ENCODE measurements around the gene MTERF2. TPM values are rescaled to one million over a fixed set of nuclear protein-coding genes. Genes with fewer than 3 reads are reported as not detected.

Gene MTERF2, protein sequence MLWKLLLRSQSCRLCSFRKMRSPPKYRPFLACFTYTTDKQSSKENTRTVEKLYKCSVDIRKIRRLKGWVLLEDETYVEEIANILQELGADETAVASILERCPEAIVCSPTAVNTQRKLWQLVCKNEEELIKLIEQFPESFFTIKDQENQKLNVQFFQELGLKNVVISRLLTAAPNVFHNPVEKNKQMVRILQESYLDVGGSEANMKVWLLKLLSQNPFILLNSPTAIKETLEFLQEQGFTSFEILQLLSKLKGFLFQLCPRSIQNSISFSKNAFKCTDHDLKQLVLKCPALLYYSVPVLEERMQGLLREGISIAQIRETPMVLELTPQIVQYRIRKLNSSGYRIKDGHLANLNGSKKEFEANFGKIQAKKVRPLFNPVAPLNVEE
- polyA plus RNA-seq, result 10 to 100 TPM in 3 of 4 donors, 1 to 10 TPM in 1; 4.9 to 20.8 (median 13.5) TPM
- long read RNA-seq, donor 1, transcript MTERF2-201 (3 exons, 1,790 nt), result minor isoform, 5 of 14 reads
- long read RNA-seq, donor 1, transcript MTERF2-207 (2 exons, 3,235 nt), result major isoform, 8 of 14 reads
- long read RNA-seq, donor 1, partial matches to known transcripts, result 0 of 14 reads
- long read RNA-seq, donor 1, other reads (novel, unspliced or antisense), result 0 of 14 reads
- long read RNA-seq, donor 2, partial matches to known transcripts, result 0 of 1 reads
- long read RNA-seq, donor 2, other reads (novel, unspliced or antisense), result 0 of 1 reads
- long read RNA-seq, donor 3, partial matches to known transcripts, result 0 of 7 reads
- long read RNA-seq, donor 3, other reads (novel, unspliced or antisense), result 0 of 7 reads
- long read RNA-seq, donor 4, result 0 reads
- long read RNA-seq, donor 5, partial matches to known transcripts, result 0 of 1 reads
- long read RNA-seq, donor 5, other reads (novel, unspliced or antisense), result 0 of 1 reads
- long read RNA-seq, donor 6, partial matches to known transcripts, result 0 of 5 reads
- long read RNA-seq, donor 6, other reads (novel, unspliced or antisense), result 0 of 5 reads
- long read RNA-seq, donor 7, result 0 reads
- long read RNA-seq, donor 8, partial matches to known transcripts, result 0 of 1 reads
- long read RNA-seq, donor 8, other reads (novel, unspliced or antisense), result 0 of 1 reads
- long read RNA-seq, donor 9, partial matches to known transcripts, result 0 of 1 reads
- long read RNA-seq, donor 9, other reads (novel, unspliced or antisense), result 0 of 1 reads
- long read RNA-seq, donor 10, transcript MTERF2-207 (2 exons, 3,235 nt), result major isoform, 5 of 11 reads
- long read RNA-seq, donor 10, partial matches to known transcripts, result 0 of 11 reads
- long read RNA-seq, donor 10, other reads (novel, unspliced or antisense), result 0 of 11 reads

DNA sequence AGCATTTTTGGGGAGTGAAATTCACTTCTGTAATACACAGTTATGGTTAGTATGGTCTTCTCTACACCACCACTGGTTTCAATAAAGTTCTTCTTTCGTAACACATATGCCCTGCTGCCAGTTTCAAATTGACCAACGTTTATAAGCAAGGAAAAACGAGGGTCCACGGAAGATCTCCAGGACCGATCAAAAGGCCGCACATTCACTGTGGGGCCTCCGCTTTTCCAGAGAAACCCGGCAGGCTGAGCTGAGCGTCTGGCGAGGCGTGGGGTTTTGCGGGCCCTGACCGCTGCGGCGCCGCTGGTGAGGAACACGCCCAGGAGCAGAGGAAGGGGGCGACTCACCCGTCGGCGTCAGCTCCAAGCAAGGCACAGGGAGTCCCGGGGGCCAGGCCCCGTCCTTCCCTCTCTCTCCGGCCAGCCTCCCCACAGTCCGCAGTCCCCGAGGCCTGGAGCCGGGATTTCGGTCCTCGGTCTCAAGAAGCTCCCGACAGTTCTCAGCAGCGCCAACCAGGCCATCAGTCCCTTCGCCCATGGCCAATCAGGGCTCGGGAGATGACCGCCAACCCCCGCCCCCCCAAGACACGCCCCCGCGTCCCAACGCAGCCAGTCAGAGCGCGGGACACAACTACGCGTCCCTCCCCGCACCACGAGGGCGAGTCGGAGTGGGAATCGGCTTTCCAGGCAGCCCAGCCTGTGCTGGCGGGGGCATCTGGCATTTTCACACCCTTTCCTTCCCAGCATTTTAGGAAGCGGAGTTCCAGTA, at the start of gene MTERF2:
TSS of gene MTERF2 (minus strand) at position 522 of the 765 bp plus-strand sequence. CDS start 8,432 bp downstream, outside the sequence.
- 0 to 1% (median 1%) methylated on average over 47 to 50 of the region's 50 CpGs for WGBS, 3 donors
- H3K4me3 ChIP-seq (ENCODE audit: low read depth in 1 of 3, low read length in 3 of 3), result peak within 1 kb of the TSS; percentile 66 to 87 (median 70)
- no peak for FAIRE-seq
- peak; percentile 96 to 97 for DNase-seq
- no peaks in the 10 kb centered on the region for H3K9me3 ChIP-seq (ENCODE audit: control insufficient read depth in 2 of 2, insufficient read depth in 1 of 2, low read depth in 1 of 2, low read length in 1 of 2)
- peaks cover 6 to 9% (median 8%) of the 10 kb centered on the region in 3 donors for H3K4me1 ChIP-seq (ENCODE audit: control insufficient read depth in 3 of 3, insufficient read depth in 2 of 3, low read depth in 1 of 3, low read length in 2 of 3)
- H3K27me3 ChIP-seq (ENCODE audit: control insufficient read depth in 3 of 3, insufficient read depth in 3 of 3, low read length in 3 of 3), result no peaks in the 10 kb centered on the region
- H3K27ac ChIP-seq (ENCODE audit: low read depth in 1 of 3, low read length in 2 of 3), result peak within 1 kb of the TSS; percentile 38 to 89 (median 83)
- peaks cover 0 to 11% (median 0%) of the 10 kb centered on the region in 3 donors for H3K36me3 ChIP-seq (ENCODE audit: control insufficient read depth in 3 of 3, insufficient read depth in 2 of 3, low read depth in 1 of 3, low read length in 3 of 3)

DNA sequence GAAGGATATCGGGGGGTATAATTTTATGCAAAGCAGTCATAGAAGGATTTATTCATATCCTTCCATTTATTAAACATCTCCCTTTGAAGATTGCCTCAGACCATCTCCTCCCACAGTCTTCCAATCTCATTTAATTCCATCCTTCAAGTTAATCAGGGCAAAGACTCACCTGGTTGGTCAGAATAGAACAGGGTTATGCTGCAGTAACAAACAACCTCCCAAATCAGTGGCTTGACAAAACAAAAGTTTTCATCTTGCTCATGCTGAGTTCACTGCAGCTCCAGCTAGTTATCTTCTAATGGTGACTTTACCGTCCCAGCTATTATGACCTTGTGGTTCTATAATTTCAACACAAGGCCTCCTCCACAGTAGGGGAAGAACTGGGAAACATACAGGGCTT, 48.8 kb upstream of the MTERF2 start:
- WGBS, 3 donors, result 91 to 94% (median 93%) methylated on average over 2 of the region's 2 CpGs
- Histone ChIP-seq H3K27me3 (ENCODE audit: control insufficient read depth in 3 of 3, insufficient read depth in 3 of 3, low read length in 3 of 3) (no peaks in the 10 kb centered on the region), H3K9me3 (ENCODE audit: control insufficient read depth in 2 of 2, insufficient read depth in 1 of 2, low read depth in 1 of 2, low read length in 1 of 2) (peaks cover 0 to 4% of the 10 kb centered on the region in 2 donors), H3K4me1 (ENCODE audit: control insufficient read depth in 3 of 3, insufficient read depth in 2 of 3, low read depth in 1 of 3, low read length in 2 of 3) (peaks cover 0 to 2% (median 0%) of the 10 kb centered on the region in 3 donors), H3K36me3 (ENCODE audit: control insufficient read depth in 3 of 3, insufficient read depth in 2 of 3, low read depth in 1 of 3, low read length in 3 of 3) (no peaks in the 10 kb centered on the region), H3K27ac (ENCODE audit: low read depth in 1 of 3, low read length in 2 of 3) (no peak overlapping the region), H3K4me3 (ENCODE audit: low read depth in 1 of 3, low read length in 3 of 3) (no peak overlapping the region)
- no peak for FAIRE-seq
- DNase-seq, result no peak

DNA sequence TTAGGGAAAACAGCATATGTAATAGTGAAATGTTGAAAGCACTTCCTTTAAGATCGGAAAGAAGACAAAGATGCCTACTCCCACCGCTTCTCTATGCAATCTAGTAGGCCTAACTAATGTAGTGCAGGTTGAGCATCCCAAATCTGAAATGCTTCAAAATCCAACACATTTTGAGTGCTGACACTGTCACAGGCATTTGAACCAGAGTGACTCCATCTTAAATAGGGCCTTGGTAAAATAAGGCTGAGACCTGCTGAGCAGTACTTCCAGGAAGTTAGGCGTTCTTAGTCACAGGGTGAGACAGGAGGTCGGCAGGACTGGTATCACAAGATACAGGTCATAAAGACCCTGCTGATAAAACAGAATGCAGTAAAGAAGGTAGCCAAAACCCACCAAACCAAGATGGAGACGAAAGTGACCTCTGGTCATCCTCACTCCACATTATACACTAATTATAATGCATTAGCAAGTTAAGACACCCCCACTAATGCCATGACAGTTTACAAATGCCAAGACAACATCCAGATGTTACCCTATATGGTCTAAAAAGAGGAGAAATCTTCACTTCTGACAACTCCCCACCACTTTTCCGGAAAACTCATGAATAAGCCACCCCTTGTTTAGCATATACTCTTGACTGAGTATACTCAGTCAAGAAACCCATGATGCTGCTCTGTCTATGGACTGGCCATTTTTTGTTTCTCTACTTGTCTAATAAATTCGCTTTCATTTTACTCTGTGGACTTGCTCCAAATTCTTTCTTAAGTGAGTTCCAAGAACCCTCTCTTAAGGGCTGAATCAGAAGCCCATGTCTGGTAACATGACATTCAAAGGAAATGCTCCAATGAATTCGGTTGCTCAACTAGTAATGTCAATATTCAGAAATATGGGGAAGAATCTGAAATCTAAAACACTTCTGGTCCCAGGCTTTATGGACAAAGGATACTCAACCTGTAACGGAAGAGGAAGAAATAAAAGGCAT, 47.1 kb upstream of the MTERF2 start:
- H3K4me3 ChIP-seq (ENCODE audit: low read depth in 1 of 3, low read length in 3 of 3), result no peak overlapping the region
- H3K9me3 ChIP-seq (ENCODE audit: control insufficient read depth in 2 of 2, insufficient read depth in 1 of 2, low read depth in 1 of 2, low read length in 1 of 2), result peaks cover 0 to 4% of the 10 kb centered on the region in 2 donors
- DNase-seq, result no peak
- no peak for FAIRE-seq
- 86 to 91% (median 86%) methylated on average over 9 of the region's 9 CpGs for WGBS, 3 donors
- no peaks in the 10 kb centered on the region for H3K27me3 ChIP-seq (ENCODE audit: control insufficient read depth in 3 of 3, insufficient read depth in 3 of 3, low read length in 3 of 3)
- no peaks in the 10 kb centered on the region for H3K36me3 ChIP-seq (ENCODE audit: control insufficient read depth in 3 of 3, insufficient read depth in 2 of 3, low read depth in 1 of 3, low read length in 3 of 3)
- peaks cover 0 to 6% (median 0%) of the 10 kb centered on the region in 3 donors for H3K4me1 ChIP-seq (ENCODE audit: control insufficient read depth in 3 of 3, insufficient read depth in 2 of 3, low read depth in 1 of 3, low read length in 2 of 3)
- no peak overlapping the region for H3K27ac ChIP-seq (ENCODE audit: low read depth in 1 of 3, low read length in 2 of 3)

DNA sequence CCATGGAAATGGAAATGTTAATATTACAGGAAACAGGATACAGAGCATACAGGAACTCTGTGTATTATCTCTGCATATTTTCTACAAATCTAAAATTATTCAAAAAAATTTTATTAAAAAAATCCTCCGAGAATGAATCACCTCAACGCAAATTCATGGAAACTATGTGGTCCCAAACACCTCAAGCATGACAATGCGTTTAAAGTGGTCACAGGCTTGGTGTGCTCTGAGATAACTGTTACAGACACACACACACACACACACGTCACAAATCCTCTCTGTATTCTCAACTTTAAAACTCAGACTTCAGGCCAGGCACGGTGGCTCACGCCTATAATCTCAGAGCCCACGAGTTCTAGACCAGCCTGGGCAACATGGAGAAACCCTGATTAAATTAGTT, 45.3 kb upstream of the MTERF2 start:
- Histone ChIP-seq H3K4me1 (ENCODE audit: control insufficient read depth in 3 of 3, insufficient read depth in 2 of 3, low read depth in 1 of 3, low read length in 2 of 3) (peaks cover 0 to 7% (median 4%) of the 10 kb centered on the region in 3 donors), H3K4me3 (ENCODE audit: low read depth in 1 of 3, low read length in 3 of 3) (no peak overlapping the region), H3K9me3 (ENCODE audit: control insufficient read depth in 2 of 2, insufficient read depth in 1 of 2, low read depth in 1 of 2, low read length in 1 of 2) (peaks cover 0 to 4% of the 10 kb centered on the region in 2 donors), H3K36me3 (ENCODE audit: control insufficient read depth in 3 of 3, insufficient read depth in 2 of 3, low read depth in 1 of 3, low read length in 3 of 3) (no peaks in the 10 kb centered on the region), H3K27ac (ENCODE audit: low read depth in 1 of 3, low read length in 2 of 3) (no peak overlapping the region), H3K27me3 (ENCODE audit: control insufficient read depth in 3 of 3, insufficient read depth in 3 of 3, low read length in 3 of 3) (no peaks in the 10 kb centered on the region)
- 73 to 93% (median 91%) methylated on average over 7 of the region's 7 CpGs for WGBS, 3 donors
- DNase-seq (no peak), FAIRE-seq (no peak)

DNA sequence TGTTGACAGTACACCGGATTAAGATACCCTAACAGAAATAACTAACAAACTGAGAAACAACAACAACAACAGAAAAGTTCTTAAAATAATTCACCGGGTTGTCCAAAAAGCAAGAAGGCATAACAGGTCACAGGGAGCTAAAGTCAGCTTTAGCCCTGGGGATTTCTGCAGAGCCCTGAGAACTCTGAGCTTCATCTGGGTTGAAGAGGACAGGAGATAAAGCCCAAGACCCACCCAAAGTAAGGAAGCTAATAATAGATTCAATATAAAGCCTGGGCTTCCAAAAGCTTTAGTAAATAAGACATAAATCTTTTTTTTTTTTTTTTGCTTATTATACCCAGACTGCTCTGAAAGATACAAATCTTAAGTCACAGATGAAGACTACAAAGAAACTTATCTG, 44.1 kb upstream of the MTERF2 start:
- Histone ChIP-seq H3K27ac (ENCODE audit: low read depth in 1 of 3, low read length in 2 of 3) (no peak overlapping the region), H3K9me3 (ENCODE audit: control insufficient read depth in 2 of 2, insufficient read depth in 1 of 2, low read depth in 1 of 2, low read length in 1 of 2) (peaks cover 0 to 4% of the 10 kb centered on the region in 2 donors), H3K4me1 (ENCODE audit: control insufficient read depth in 3 of 3, insufficient read depth in 2 of 3, low read depth in 1 of 3, low read length in 2 of 3) (peaks cover 0 to 13% (median 7%) of the 10 kb centered on the region in 3 donors), H3K4me3 (ENCODE audit: low read depth in 1 of 3, low read length in 3 of 3) (no peak overlapping the region), H3K27me3 (ENCODE audit: control insufficient read depth in 3 of 3, insufficient read depth in 3 of 3, low read length in 3 of 3) (no peaks in the 10 kb centered on the region), H3K36me3 (ENCODE audit: control insufficient read depth in 3 of 3, insufficient read depth in 2 of 3, low read depth in 1 of 3, low read length in 3 of 3) (no peaks in the 10 kb centered on the region)
- FAIRE-seq (no peak), DNase-seq (no peak)
- WGBS, 3 donors, result 61 to 71% (median 69%) methylated on average over 2 of the region's 2 CpGs

DNA sequence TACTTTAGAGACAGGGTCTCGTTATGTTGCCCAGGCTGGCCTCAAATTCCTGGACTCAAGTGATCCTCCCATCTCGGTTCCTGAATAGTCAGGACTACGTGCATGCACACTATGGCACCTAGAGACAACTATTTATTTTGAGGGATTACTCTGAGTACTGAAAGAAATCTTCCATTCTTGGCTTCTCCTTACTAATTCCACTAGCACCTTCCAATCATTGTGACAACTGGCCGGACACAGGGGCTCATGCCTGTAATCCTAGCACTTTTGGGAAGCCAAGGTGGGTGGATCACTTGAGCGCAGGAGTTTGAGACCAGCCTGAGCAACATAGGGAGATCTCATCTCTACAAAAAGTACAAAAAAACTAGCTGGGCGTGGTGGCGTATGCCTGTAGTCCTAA, 42.1 kb upstream of the MTERF2 start:
- Histone ChIP-seq H3K27me3 (ENCODE audit: control insufficient read depth in 3 of 3, insufficient read depth in 3 of 3, low read length in 3 of 3) (no peaks in the 10 kb centered on the region), H3K9me3 (ENCODE audit: control insufficient read depth in 2 of 2, insufficient read depth in 1 of 2, low read depth in 1 of 2, low read length in 1 of 2) (no peaks in the 10 kb centered on the region), H3K36me3 (ENCODE audit: control insufficient read depth in 3 of 3, insufficient read depth in 2 of 3, low read depth in 1 of 3, low read length in 3 of 3) (no peaks in the 10 kb centered on the region), H3K4me1 (ENCODE audit: control insufficient read depth in 3 of 3, insufficient read depth in 2 of 3, low read depth in 1 of 3, low read length in 2 of 3) (peaks cover 0 to 14% (median 9%) of the 10 kb centered on the region in 3 donors), H3K27ac (ENCODE audit: low read depth in 1 of 3, low read length in 2 of 3) (peak overlapping the region in 1 of 3 donors; percentile 46), H3K4me3 (ENCODE audit: low read depth in 1 of 3, low read length in 3 of 3) (no peak overlapping the region)
- 86 to 91% (median 89%) methylated on average over 7 of the region's 7 CpGs for WGBS, 3 donors
- FAIRE-seq (no peak), DNase-seq (no peak)

DNA sequence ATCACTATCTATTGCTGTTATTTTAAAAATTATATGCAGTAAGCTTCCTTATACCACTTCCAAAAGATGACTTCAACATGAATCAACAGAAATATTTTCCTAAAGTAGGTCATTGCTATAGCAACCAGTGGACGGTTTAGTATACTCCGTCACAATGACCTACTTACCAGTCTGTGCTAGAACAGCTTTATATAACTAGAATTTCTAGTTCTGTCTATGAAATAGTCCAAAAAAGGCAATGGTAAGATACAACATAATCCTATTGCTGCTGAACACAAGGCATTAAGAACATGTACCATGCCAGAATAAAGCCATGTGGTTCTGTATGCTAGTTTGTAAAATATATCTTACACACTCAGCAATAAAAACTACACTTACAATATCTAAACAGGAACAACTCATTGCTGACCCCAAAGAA, 40.7 kb upstream of the MTERF2 start:
- peak; percentile 93 for FAIRE-seq
- H3K27ac ChIP-seq (ENCODE audit: low read depth in 1 of 3, low read length in 2 of 3), result peak overlapping the region in 2 of 3 donors; percentile 48 to 82
- peak; percentile 82 to 88 for DNase-seq

More for the DNA sequence above, 40.7 kb upstream of the MTERF2 start:
- no peaks in the 10 kb centered on the region for H3K27me3 ChIP-seq (ENCODE audit: control insufficient read depth in 3 of 3, insufficient read depth in 3 of 3, low read length in 3 of 3)
- 1 to 14% (median 7%) methylated on average over 2 of the region's 2 CpGs for WGBS, 3 donors
- H3K9me3 ChIP-seq (ENCODE audit: control insufficient read depth in 2 of 2, insufficient read depth in 1 of 2, low read depth in 1 of 2, low read length in 1 of 2), result no peaks in the 10 kb centered on the region
- no peaks in the 10 kb centered on the region for H3K36me3 ChIP-seq (ENCODE audit: control insufficient read depth in 3 of 3, insufficient read depth in 2 of 3, low read depth in 1 of 3, low read length in 3 of 3)
- H3K4me3 ChIP-seq (ENCODE audit: low read depth in 1 of 3, low read length in 3 of 3), result no peak overlapping the region
- peaks cover 0 to 14% (median 9%) of the 10 kb centered on the region in 3 donors for H3K4me1 ChIP-seq (ENCODE audit: control insufficient read depth in 3 of 3, insufficient read depth in 2 of 3, low read depth in 1 of 3, low read length in 2 of 3)
